Gastroesophageal sphincter (tissue), 3 donors: ENCODE measurements around the gene TMCC3.

Source experiments
- POLR2A ChIP-seq, 2 donors: fragments of 450-650 bp; IDR thresholded peaks; one replicate each; pipeline ENCODE4 v1.6.1; 2017; ENCODE audit warnings: antibody characterized with exemption in 2 of 2, mild to moderate bottlenecking in 2 of 2, moderate library complexity in 1 of 2
- TF ChIP-seq, protein P1 (sequence below), 4 experiments: fragments of 200-600 bp in 2 of 4; fragments of 450-650 bp in 2 of 4; sonication (generic) in 1 of 4; IDR thresholded peaks; one replicate each; pipeline ENCODE4 v1.5.1; 2017 to 2019; ENCODE audit warnings: antibody characterized with exemption in 4 of 4, mild to moderate bottlenecking in 2 of 4, moderate library complexity in 2 of 4

- no peak for TF ChIP-seq POLR2A (IDR thresholded peaks at IDR 0.05)
- TF ChIP-seq, protein P1, sequence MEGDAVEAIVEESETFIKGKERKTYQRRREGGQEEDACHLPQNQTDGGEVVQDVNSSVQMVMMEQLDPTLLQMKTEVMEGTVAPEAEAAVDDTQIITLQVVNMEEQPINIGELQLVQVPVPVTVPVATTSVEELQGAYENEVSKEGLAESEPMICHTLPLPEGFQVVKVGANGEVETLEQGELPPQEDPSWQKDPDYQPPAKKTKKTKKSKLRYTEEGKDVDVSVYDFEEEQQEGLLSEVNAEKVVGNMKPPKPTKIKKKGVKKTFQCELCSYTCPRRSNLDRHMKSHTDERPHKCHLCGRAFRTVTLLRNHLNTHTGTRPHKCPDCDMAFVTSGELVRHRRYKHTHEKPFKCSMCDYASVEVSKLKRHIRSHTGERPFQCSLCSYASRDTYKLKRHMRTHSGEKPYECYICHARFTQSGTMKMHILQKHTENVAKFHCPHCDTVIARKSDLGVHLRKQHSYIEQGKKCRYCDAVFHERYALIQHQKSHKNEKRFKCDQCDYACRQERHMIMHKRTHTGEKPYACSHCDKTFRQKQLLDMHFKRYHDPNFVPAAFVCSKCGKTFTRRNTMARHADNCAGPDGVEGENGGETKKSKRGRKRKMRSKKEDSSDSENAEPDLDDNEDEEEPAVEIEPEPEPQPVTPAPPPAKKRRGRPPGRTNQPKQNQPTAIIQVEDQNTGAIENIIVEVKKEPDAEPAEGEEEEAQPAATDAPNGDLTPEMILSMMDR (IDR thresholded peaks at IDR 0.05): no peak
Measured at GRCh38 chr12:94597268-94597667, 53.1 kb downstream of the TMCC3 start.
